ENCODE measurements around the gene FAM131A.

- TF ChIP-seq CTCF (IDR thresholded peaks at IDR 0.05; ENCODE audit: extremely low read depth in 1 of 2, insufficient read depth in 1 of 2, low read depth in 1 of 2, low read length in 2 of 2) (no peak), EZH2 (IDR thresholded peaks at IDR 0.05; ENCODE audit: borderline replicate concordance, low read depth, low read length, severe bottlenecking) (no peak), POLR2A (IDR thresholded peaks at IDR 0.05; ENCODE audit: low read depth, low read length) (no peak), MYC (IDR thresholded peaks at IDR 0.05; ENCODE audit: low read depth, low read length) (no peak)
Observed at GRCh38 chr3:184352897-184353545, 15.6 kb downstream of the FAM131A start.

All from endothelial cell of umbilical vein (primary cell).